HG03135 (cell line): ENCODE data around the gene PBRM1.
A peak's percentile ranks its signal among the peaks of the same experiment; 100 is the strongest.
"Not testable (repeated sequence)": the region's sequence is repeated elsewhere in the genome, so short reads cannot be mapped to it uniquely, and the experiment has no call there.

ENCODE experiments used
- ATAC-seq: cut with Tn5 transposase; IDR thresholded peaks from one replicate; pipeline ENCODE4 v1.9.1; 2021; ENCODE audit warnings: mild to moderate bottlenecking, moderate library complexity; ENCODE audit not compliant: unreplicated experiment

Gene PBRM1

DNA sequence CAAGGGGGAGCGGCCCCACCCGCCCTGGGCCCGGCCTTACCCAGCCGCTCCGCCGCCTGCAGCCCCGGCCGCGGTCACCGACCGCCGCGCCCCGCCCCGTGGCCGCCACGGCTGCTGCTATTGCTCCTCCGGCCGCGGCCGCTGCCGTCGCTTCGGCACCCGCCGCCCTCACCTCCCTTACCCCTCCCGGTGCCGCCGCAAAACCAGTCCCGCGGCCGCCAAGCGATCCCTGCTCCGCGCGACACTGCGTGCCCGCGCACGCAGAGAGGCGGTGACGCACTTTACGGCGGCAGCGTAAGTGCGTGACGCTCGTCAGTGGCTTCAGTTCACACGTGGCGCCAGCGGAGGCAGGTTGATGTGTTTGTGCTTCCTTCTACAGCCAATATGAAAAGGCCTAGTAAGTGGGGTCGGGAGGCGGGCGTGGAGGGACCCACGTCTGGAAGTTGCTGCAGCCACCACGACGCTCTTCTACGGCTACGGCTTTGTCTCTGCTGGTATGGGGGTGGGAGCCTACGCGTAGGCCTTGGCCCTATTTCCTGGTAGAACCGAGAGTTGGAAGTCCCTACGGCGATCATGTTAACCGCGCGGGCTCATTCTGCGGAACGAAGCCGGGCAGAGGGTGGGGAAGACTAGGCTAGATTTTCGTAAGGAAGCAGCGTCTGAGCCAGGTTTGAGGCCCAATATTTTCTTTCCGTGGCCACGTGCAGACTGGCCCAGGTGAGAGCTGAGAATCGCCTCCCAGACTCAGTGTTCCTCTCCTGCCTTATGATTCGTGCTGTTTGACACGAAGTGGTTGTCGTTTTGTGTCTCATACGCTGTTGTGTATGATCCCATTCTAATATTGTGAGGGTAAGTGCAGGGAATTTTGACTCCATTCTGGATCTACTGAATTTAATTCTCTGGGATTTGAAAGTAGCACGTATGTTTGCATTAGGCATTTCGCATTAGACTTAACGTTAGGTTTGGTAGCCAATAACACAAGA, at the start of gene PBRM1, which contains the start of gene GNL3:
Gene PBRM1, minus strand, starts transcription at position 205 of the 983 bp plus-strand sequence.
Gene GNL3, plus strand, starts transcription at position 324 of the 983 bp plus-strand sequence. Its CDS starts 61 bp downstream, at position 385.
- peak; percentile 71 for ATAC-seq

DNA sequence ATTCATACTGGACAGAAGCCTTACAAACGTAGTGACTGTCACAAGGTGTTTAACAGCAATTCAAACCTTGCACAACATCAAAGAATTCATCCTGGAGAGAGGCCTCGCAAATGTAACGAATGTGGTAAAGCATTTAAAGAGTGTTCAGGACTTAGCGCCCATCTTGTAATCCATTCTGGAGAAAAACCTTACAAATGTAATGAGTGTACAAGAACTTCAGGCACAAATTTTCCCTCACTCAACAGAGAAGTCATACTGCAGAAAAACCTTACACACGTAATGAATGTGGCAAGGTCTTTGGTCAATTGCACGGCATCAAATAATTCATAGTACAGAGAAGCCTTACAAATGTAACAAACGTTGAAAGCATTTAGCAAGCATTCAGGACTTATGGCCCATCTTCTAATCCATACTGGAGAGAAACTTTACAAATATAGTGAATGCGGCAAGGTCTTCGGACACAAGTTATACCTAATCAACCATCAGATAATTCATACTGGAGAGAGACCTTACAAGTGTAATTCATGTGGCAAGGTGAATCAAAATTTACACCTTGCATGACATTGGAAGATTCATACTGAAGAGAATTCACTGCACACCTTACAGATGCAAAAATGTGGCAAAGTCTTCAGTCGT, 47.7 kb upstream of the PBRM1 start:
- ATAC-seq, result no peak

DNA sequence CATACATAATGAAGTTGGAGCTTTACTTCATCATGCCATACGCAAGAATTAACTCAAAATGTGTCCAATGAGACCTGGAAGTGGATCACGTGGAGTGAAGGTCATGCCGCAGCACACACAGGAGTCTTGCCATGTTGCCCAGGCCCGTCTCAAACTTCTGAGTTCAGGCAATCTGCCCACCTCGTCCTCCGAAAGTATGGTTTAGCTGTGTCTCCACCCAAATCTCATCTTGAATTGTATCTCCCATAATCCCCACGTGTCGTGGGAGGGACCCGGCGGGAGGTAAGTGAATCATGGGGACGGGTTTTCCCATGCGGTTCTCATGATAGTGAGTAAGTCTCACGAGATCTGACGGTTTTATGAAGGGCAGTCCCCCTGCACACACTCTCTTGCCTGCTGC, 45.9 kb upstream of the PBRM1 start:
- ATAC-seq, result no peak

DNA sequence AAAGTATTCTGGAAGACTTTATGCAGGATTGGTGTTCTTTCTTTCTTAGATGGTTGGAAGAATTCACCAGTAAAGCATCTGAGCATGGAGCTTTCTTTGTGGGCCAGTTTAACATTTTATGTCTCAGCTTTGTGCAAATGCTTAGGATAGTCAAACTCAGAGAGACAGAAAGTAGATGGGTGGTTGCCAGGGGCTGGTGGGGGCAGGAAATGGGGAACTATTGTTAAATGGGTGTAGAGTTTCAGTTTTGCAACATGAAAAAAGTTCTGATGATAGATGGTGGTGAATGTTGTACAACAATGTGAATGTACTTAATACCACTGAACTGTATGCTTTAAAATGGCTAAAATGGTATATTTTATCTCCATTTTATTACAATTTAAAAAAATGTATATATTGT, 45.0 kb upstream of the PBRM1 start:
- ATAC-seq, result no peak

DNA sequence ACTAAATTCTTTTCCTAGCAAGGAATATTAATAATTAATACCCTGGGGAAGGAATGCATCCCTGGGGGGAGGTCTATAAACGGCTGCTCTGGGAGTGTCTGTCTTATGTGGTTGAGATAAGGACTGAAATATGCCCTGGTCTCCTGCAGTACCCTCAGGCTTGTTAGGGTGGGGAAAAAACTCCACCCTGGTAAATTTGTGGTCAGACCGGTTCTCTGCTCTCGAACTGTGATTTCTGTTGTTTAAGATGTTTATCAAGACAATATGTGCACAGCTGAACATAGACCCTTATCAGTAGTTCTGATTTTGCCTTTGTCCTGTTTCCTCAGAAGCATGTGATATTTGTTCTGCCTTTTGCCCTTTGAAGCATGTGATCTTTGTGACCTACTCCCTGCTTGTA, 43.0 kb upstream of the PBRM1 start:
- not testable (repeated sequence) for ATAC-seq

DNA sequence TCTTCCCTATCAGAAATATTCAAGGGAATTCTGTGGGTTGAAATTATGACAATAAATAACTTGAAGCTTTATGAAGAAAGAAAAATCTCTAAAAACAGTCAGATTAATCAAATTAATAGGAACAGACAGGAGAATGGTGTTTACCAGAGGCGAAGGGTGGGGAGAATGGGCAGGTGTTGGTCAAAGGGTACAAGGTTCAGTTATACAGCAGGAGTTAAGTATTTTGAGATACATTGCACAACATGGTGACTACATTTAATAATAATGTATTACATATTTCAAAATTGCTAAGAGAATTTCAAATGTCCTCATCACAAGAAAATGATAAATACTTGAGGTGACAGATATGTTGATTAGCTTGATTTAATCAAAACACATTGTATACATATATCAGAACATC, 38.8 kb upstream of the PBRM1 start:
- no peak for ATAC-seq

DNA sequence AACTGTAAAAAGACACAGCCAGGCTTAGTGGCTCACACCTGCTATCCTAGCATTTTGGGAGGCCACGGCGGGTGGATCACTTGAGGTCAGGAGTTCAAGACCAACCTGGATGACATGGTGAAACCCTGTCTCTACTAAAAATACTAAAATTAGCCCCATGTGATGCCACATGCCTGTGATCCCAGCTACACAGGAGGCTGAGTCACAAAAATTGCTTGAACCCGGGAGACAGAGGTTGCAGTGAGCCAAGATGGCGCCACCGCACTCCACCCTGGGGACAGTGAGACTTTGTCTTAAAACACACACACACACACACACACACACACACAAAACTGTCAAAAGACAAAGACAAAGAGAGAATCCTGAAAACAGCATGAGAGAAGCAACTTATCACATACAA, 38.2 kb upstream of the PBRM1 start:
- no peak for ATAC-seq

DNA sequence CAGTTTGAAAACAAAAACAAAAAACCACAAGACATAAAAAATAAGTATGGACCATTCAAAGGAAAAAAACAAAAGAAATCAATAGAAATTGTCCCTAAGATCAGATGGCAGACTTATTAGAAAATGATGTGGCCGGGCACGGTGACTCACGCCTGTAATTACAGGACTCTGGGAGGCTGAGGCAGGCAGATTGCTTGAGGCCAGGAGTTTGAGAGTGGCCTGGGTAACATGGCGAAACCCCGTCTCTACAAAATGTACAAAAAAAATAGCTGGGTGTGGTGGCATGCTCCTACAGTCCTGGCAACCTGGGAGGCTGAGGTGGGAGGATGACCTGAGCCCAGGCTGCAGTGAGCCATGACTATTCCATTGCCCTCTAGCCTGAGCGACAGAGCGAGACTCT, 36.8 kb upstream of the PBRM1 start:
- ATAC-seq, result no peak

DNA sequence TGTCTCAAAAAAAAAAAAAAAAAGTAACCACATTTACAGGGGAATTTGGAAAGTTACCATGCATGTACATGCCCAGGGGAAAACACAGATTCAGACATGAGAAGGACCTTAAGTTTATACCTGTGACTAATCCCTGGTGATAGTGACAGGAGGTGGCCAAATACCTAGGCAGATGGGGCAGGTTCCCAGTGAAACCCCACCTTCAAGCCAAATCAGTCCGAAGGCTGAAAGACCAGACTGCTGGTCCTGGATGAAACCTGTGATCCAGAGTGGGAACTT, 36.0 kb upstream of the PBRM1 start:
- ATAC-seq, result no peak

DNA sequence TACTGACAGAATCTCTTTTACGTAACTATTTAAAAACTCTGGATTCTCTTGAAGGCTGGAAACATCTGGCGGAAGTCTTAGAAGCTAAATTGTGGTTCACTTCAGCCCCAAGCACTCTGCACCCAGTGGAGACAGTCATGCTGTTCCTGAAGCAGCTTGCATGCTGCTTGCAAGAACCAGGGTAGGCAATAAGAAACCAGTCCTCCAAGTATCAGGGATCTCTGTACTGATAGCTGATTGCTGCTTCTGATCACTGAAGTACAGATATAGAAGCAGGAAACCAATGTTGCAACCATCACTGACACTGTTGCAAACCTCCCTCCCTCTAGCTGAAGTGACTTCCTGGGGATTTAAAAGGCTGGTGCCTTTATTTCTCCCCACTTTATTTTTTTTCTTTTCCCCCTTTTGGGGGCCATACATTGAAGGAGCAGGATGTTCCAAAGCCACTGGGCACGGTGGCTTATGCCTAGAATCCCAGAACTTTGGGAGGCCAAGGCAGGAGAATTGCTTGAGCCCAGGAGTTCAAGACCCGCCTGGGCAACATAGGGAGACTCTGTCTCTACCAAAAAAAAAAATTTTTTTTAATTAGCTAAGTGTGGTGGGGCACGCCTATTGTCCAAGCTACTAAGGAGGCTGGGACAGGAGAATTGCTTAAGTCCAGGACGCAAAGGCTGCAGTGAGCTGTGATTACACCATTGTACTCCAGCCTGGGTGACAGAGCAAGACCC, 35.5 kb upstream of the PBRM1 start:
- no peak for ATAC-seq

DNA sequence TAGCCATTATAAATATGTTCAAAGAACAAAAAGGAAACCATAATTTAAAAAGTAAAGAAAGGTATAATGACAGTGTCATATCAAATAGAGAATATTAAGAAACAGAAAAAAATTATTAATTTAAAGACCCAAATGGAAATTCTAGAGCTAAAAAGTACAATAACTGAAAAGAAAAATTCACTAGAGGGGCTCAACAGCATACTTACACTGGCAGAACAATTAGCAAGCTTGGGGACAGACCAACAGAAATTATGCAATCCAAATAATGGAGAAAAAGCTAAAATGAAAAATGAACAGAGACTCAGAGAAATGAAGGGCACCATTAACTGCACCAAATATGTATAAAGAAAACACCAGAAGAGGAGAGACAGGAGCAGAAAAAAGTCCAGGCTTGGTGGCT, 33.9 kb upstream of the PBRM1 start:
- ATAC-seq, result no peak

DNA sequence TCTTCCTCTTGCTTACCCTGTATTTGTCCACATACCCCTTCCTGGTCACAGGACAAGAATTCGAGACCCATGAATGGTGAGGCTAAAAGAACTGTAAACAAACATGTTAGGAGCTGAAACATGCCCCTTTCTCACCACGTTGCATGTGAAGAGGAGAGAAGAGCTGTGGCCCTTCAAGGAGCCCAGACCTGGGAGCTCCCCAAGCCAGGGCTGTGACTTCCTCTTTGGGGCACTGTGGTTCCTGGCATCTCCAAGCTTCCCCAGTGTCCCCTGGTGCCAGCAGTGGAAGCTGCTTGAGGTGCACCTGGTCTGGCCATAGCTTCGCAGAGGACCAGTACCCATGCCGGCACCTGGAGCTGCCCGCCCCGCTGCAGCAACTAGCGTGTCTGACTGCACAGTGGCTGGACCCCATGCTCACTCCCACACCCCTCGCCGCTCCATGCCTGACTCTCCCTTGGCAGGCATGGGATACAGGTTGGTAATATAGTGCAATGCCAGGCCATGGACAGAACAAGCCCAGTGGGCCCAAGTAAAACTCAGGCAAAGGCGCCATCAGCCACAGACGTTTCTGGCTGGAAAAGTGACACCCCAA, 30.1 kb upstream of the PBRM1 start:
- no peak for ATAC-seq

DNA sequence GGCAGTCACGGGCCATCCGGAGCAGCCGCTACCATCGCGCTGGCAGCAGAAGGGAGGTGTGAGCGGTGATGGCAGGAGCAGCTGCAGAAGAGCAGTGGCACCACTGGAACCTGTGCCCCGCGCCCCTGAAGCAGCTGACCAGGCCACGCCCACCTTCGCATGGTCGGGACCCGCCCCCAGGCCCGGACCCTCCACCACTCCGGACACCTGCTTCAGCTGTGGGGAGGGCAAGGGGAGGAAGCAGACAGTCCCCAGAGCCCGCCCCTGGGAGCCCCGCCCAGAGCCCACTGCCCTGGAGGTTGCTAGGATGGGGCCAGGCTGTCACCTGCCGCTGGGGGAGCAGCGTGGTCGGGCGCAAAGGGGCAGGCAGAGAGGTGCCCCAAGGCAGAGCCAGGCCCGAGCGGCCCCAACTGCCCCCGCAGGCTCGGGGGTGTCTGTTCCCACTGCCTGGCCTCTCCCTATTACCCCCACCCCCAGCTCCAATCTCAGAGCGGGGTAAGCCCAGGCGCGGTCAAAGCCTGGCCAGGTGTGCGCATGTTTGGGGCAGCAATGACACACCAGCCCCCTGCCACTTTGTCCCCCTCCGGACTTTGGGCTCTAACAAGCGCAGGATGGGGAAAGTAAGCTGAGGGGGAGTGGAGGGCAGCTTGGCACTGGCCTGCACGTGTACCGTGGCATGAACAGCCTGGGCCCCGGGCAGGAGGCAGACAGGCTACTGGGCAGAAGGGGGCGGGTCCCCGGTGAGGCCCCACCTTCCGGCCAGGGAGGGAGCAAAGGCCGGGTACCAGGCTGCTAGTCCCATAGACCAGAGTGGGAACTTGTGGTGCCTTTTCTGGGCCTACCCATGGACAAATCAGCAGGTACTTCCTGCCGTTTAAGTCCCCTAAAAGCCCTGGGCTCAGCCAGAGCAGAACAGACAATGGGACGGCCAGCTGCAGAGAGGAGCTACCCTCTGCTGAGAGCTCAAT, 28.9 kb upstream of the PBRM1 start:
- ATAC-seq, result no peak

DNA sequence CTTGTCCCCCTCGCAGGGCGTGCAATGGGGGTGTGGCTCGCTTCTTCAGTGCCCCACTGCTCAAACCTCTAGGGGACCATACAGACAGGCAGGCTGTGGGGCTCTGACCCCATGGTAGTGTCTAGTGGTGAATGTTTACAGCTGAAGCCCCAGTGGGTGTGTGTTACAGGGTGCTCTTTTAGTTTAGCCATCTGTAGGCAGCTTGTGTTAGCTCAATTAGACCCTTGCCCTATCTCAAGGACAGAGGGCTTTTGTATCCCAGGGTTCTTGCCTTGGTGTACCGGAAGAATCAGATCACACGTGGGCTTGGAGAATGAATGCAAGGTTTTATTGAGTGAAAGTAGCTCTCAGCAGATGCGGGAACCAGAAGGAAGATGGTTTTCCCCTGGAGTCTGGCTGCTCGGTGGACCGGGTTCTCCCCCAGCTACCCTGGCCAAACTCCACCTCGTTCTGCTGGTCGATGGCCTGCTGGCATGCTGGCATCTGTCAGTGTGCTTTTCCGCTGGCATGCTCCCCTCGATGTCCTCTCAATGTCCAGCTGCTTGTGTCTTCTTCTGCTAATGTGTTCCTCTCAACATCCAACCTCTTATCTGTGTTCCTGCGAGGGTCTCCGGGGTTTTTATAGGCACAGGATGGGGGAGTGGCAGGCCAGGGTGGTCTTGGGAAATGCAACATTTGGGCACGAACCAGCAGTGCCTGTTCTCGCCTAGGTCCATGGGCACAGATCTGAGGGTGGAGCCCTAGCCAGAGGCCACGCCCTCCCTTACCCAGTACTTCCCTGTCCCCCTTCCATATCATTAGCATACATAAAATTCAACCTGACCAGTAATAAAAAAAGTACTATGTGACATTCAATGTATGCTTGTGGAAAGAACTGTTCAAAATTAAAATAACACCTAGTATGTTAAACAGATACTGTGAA, 26.8 kb upstream of the PBRM1 start:
- ATAC-seq, result no peak

DNA sequence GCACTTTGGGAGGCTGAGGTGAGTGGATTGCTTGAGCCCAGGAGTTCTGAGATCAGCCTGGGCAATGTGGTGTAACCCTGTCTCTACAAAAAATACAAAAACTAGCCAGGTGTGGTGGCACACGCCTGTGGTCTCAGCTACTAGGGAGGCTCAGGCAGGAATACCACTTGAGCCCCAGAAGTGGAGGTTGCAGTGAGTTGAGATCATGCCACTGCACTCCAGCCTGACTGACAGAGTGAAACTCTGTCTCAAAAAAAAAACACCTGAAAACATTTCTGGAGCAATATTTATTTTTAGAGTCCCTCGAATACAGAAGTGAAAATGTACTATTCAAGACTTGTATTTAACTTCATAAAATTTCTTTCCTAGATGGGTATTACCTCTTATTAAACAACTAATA, 24.8 kb upstream of the PBRM1 start:
- ATAC-seq, result no peak

DNA sequence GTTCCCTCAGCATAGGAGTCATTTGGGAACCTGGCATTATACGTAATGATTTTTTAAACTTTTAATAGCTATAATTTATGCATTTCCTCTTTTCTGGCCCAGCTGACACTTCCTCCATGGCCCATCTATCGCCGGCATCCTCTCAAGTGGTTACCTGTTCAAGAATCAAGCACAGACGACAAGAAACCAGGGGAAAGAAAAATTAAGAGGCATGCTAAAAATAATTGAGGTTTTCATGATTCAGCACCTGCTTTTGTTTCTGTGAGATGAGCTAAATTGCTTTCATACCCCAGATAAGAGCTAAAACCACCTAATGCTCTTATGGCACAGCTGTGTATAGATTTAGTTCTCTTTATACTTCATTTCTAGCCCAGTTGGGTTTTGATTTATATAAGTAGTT, 21.9 kb upstream of the PBRM1 start:
- ATAC-seq, result no peak

DNA sequence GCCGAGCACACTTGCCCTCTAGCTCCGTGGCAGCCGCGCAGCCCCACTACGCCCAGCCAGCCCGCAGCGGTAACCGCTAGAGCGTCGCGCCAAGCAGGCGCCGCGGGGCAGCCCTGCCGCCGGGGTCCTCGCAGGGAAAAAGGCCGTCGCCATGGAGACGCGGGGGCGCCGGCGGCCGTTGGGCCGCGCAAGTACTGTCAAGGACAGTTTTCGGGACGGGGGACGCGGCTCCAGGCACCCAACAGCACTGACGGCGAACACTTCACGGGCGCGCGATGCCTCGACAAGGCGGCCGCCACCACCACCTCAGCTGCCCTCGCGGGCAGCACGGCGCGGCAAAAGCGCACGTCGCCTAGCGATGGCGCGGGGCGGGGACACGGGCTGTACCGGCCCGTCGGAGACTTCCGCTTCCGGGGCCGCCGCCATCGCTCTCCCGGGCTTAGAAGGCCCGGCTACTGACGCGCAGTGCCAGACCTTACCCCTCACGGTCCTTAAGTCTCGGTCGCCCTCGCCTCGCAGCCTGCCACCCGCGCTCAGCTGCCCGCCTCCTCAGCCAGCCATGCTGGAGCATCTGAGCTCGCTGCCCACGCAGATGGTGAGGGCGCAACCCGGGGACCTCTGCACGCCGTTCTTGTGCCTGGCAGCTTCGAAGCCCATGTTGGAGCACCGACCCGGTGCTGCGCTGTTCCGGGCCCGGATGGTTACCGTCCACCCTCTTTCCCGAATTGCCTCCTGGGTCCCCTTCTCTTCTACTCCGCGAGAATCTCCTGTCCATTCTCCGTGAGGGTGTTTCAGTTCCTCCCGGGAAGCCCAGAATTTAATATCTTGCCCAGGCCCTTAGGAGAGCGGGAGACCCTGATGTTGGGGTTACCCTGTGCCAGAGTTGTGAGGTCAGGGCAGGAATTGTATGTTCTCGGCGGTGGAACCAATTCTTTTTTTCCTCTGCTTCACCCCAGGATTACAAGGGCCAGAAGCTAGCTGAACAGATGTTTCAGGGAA, 20.3 kb upstream of the PBRM1 start, which contains the start of the genes GLT8D1 and SPCS1:
Gene GLT8D1, minus strand, starts transcription at position 104 of the 999 bp plus-strand sequence. CDS start 5,331 bp downstream, outside the sequence.
Gene SPCS1, plus strand, starts transcription at position 419 of the 999 bp plus-strand sequence. Its CDS starts 141 bp downstream, at position 560.
- peak; percentile 87 for ATAC-seq

DNA sequence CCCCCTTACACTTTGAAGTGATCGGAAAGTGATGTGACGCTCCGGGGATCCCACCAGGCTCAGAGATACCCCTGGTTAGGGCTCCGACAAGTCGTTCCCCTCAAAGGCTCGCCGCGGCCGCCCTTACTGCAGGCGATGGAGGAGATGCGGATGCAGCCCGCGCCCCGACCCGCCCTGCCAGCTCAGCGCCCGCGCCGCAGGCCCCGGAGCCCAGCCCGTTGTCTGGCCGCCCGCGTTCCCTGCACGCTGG, 19.6 kb upstream of the PBRM1 start:
- ATAC-seq, result peak; percentile 36
